ENCODE results near the gene SLC39A8.

The SLC39A8 gene

DNA sequence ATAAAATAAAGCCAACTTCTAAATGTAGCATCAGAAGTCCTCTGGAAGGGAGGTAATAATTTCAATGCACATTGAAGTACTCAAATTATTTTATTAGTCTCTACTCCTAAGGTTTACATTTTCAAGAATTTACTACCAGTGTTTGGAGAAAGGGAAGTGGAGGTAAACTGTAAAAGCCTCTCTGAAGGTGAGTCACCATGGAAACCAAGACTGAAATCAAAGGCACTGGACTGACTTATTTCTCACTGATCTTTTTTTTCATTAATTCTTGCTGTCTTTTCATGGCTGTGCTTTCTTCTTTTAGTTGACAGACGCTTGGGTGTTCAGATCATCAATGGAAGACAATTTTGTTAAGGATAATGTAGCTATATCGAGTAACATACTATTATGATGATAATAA is 9.7 kb downstream of the SLC39A8 start:
- TF ChIP-seq GABPA (IDR thresholded peaks at IDR 0.05; ENCODE audit: low read depth) (no peak), SPI1 (IDR thresholded peaks at IDR 0.05; ENCODE audit: borderline replicate concordance, low read depth) (peak; percentile 12; the same call in 1 of the 2 replicates)
- no peak overlapping the region for H3K27ac ChIP-seq (replicated peaks)
- DNase-seq (ENCODE audit: low read depth in 1 of 2, low spot score in 1 of 2), result no peak
- no peaks in the 10 kb centered on the region for H3K27me3 ChIP-seq (ENCODE audit: insufficient read depth, poor library complexity, severe bottlenecking)
- H3K4me3 ChIP-seq (replicated peaks; ENCODE audit: insufficient read depth, low read length), result no peak overlapping the region

DNA sequence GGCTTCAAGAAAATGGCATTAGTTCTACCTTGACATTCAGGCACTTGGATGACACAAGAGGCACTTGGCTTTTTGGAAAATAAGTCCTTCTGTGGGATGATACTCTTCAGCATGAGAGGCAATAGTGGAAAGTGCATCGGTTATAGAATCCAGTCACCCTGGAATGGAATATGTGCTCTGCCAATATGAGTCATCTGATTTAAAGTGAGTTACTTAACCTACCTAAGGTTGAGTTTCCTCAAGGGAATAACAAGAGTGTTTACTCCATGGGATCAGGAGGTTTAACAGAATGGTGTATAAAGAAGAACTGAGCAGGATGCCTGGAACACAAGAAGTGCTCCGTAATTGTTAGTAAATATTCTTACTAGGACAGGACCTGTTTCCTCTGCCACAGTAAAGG is 10.7 kb downstream of the SLC39A8 start:
- TF ChIP-seq, protein P1, sequence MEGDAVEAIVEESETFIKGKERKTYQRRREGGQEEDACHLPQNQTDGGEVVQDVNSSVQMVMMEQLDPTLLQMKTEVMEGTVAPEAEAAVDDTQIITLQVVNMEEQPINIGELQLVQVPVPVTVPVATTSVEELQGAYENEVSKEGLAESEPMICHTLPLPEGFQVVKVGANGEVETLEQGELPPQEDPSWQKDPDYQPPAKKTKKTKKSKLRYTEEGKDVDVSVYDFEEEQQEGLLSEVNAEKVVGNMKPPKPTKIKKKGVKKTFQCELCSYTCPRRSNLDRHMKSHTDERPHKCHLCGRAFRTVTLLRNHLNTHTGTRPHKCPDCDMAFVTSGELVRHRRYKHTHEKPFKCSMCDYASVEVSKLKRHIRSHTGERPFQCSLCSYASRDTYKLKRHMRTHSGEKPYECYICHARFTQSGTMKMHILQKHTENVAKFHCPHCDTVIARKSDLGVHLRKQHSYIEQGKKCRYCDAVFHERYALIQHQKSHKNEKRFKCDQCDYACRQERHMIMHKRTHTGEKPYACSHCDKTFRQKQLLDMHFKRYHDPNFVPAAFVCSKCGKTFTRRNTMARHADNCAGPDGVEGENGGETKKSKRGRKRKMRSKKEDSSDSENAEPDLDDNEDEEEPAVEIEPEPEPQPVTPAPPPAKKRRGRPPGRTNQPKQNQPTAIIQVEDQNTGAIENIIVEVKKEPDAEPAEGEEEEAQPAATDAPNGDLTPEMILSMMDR (IDR thresholded peaks at IDR 0.05; ENCODE audit: insufficient read depth, low read length), result no peak
- TF ChIP-seq GABPA (IDR thresholded peaks at IDR 0.05; ENCODE audit: low read depth), result no peak
- TF ChIP-seq, protein P2, sequence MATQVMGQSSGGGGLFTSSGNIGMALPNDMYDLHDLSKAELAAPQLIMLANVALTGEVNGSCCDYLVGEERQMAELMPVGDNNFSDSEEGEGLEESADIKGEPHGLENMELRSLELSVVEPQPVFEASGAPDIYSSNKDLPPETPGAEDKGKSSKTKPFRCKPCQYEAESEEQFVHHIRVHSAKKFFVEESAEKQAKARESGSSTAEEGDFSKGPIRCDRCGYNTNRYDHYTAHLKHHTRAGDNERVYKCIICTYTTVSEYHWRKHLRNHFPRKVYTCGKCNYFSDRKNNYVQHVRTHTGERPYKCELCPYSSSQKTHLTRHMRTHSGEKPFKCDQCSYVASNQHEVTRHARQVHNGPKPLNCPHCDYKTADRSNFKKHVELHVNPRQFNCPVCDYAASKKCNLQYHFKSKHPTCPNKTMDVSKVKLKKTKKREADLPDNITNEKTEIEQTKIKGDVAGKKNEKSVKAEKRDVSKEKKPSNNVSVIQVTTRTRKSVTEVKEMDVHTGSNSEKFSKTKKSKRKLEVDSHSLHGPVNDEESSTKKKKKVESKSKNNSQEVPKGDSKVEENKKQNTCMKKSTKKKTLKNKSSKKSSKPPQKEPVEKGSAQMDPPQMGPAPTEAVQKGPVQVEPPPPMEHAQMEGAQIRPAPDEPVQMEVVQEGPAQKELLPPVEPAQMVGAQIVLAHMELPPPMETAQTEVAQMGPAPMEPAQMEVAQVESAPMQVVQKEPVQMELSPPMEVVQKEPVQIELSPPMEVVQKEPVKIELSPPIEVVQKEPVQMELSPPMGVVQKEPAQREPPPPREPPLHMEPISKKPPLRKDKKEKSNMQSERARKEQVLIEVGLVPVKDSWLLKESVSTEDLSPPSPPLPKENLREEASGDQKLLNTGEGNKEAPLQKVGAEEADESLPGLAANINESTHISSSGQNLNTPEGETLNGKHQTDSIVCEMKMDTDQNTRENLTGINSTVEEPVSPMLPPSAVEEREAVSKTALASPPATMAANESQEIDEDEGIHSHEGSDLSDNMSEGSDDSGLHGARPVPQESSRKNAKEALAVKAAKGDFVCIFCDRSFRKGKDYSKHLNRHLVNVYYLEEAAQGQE (IDR thresholded peaks at IDR 0.05; ENCODE audit: insufficient replicate concordance, low read depth), result no peak
- no peak for TF ChIP-seq POLR2AphosphoS5 (IDR thresholded peaks at IDR 0.05; ENCODE audit: low read depth)
- TF ChIP-seq SPI1 (IDR thresholded peaks at IDR 0.05; ENCODE audit: borderline replicate concordance, low read depth), result no peak
- Histone ChIP-seq H3K4me3 (replicated peaks; ENCODE audit: insufficient read depth, low read length) (no peak overlapping the region), H3K27ac (replicated peaks) (no peak overlapping the region), H3K27me3 (ENCODE audit: insufficient read depth, poor library complexity, severe bottlenecking) (no peaks in the 10 kb centered on the region)
- no peak for DNase-seq (ENCODE audit: low read depth in 1 of 2, low spot score in 1 of 2)

DNA sequence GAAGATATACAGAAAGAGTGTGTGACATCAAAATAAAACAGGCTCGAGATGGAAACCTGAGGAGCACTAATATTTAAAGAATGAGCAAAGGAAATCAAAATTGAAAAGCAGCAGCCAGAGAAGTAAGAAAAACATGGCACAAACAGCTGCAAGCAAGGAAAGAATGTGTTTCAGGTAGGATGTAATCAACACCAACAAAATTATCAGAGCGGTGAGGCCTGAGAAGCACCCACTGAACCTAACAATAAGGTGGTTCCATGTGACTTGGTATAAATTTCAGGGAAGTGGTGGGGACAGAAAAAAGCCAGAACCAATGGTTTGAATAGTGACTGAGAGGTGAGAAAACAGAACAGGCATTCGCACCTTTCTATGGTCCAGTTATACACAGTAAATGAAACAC is 11.5 kb downstream of the SLC39A8 start:
- H3K4me3 ChIP-seq (replicated peaks; ENCODE audit: insufficient read depth, low read length), result no peak overlapping the region
- no peaks in the 10 kb centered on the region for H3K27me3 ChIP-seq (ENCODE audit: insufficient read depth, poor library complexity, severe bottlenecking)
- H3K27ac ChIP-seq (replicated peaks), result no peak overlapping the region
- no peak for TF ChIP-seq POLR2AphosphoS5 (IDR thresholded peaks at IDR 0.05; ENCODE audit: low read depth)
- TF ChIP-seq SPI1 (IDR thresholded peaks at IDR 0.05; ENCODE audit: borderline replicate concordance, low read depth), result no peak
- TF ChIP-seq, protein P2 (IDR thresholded peaks at IDR 0.05; ENCODE audit: insufficient replicate concordance, low read depth), result no peak
- TF ChIP-seq, protein P1 (IDR thresholded peaks at IDR 0.05; ENCODE audit: insufficient read depth, low read length), result no peak
- no peak for TF ChIP-seq GABPA (IDR thresholded peaks at IDR 0.05; ENCODE audit: low read depth)
- DNase-seq (ENCODE audit: low read depth in 1 of 2, low spot score in 1 of 2), result no peak

DNA sequence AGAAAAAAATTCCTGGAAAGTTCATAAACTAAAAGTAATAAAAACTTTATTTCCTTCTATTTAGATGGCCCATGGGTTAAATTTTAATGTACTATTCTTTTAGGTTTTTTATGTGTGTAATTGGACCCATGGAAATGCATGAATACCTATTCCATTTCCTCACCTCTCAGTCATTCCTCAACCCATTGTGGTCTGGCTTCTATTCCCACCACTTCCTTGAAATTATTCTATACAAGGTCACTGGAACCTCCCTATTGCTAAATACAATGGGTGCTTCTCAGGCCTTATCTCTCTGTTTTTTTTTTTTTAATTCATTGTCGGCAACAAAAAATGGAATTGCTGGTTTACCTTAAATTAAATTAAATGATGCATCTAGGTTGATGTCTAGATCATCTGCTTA is 17.2 kb downstream of the SLC39A8 start:
- no peak for DNase-seq (ENCODE audit: low read depth in 1 of 2, low spot score in 1 of 2)
- no peak overlapping the region for H3K4me3 ChIP-seq (replicated peaks; ENCODE audit: insufficient read depth, low read length)
- H3K27ac ChIP-seq (replicated peaks), result no peak overlapping the region
- TF ChIP-seq GABPA (IDR thresholded peaks at IDR 0.05; ENCODE audit: low read depth), result no peak
- TF ChIP-seq, protein P2 (IDR thresholded peaks at IDR 0.05; ENCODE audit: insufficient replicate concordance, low read depth), result no peak
- no peak for TF ChIP-seq POLR2AphosphoS5 (IDR thresholded peaks at IDR 0.05; ENCODE audit: low read depth)
- no peak for TF ChIP-seq SPI1 (IDR thresholded peaks at IDR 0.05; ENCODE audit: borderline replicate concordance, low read depth)
- TF ChIP-seq, protein P1 (IDR thresholded peaks at IDR 0.05; ENCODE audit: insufficient read depth, low read length), result no peak
- H3K27me3 ChIP-seq (ENCODE audit: insufficient read depth, poor library complexity, severe bottlenecking), result no peaks in the 10 kb centered on the region

All from HL-60 (cell line).